Measurements from ENCODE around the gene NCOA7. TPM values are rescaled to one million over a fixed set of nuclear protein-coding genes. Genes with fewer than 3 reads are reported as not detected.
"Not testable (repeated sequence)": the region's sequence is repeated elsewhere in the genome, so short reads cannot be mapped to it uniquely, and the experiment has no call there.

Gene NCOA7
- total RNA-seq, 1 donor from 2014 or later = 41.9 TPM

DNA sequence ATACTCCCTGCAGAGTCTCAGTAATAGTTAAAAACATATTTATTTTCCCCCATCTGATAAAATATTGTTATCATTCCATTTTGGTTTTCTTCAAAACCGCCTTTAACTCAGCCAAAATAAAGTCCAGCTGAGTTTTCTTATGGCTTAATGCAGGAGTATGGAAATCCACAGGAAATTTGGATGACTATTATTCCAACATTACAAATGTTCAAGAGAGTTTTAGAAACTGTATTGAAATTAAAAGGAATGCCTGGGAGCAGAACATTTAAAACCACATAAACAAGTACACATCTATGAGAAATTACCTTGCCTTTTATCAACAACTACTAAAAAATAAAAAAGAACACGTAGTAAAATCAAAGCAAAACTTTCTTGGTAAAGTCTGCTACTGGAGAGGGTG, 45.7 kb downstream of the NCOA7 start:
- DNase-seq (ENCODE audit: low spot score) = no peak

DNA sequence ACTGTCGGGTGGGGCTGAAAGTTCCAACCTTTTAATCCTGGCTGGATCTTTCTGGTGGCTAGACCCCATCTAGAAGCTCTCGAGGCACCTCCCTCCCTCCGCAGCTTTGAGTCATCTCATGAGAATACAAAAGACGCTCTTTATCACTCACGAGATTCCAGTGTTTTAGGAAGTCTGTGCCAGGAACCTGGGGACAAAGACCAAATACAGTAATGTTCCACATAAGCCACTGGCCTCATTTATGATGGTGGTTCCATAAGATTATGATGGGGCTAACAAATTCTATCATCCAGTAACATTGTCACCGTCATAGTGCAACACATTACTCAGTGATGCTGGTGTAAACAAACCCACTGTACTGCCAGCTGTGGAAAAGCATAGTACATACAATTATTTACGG, 48.7 kb downstream of the NCOA7 start:
- DNase-seq (ENCODE audit: low spot score) = no peak

DNA sequence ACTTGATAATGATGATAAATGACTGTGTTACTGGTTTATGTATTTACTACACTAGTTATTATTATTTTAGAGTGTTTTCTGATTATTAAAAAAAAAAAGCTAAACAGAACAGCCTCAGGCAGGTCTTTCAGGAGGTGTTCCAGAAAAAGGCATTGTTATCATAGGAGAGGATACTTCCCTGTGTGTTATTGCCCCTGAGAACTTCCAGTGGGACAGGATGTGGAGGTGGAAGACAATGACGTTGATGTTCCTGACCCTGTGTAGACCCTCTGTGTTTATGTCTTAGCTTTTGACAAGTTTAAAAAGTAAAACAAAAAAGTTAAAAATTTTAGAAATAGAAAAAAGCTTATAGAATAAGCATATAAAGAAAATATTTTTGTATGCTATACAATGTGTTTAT, 49.1 kb downstream of the NCOA7 start:
- DNase-seq (ENCODE audit: low spot score) = no peak

DNA sequence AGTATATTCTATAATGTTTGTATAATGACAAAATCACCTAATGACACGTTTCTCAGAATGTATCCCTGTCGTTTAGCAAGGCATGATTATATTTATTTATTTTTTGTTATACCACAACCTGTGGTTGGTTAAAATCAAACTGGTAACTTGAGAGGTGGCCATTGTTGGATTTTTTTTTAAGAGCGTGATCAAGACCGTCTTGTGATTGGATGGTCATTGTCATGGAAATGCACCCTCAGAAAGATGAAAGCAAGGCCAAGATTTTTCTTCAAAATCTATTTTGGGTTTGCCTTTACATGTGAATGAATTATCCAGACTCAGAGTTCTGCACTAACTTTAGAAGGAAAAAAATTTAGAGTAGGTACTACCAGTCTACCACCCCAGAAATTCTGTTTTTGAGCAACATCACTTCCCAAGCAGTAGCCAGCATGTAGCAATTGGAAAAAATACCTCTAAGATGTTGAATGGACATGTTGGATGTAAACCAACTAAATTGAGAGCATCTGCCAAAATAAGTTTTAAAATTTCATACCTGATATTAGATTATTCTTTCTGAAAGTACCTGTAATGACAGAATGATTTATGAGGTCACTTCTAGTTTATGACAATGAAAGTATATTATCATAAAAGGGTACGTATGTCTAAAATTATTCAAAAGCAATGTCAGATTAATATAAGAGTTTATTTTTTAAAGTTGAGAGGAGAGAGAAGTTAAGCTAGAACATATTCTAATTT, 50.8 kb downstream of the NCOA7 start:
- no peak for DNase-seq (ENCODE audit: low spot score)

DNA sequence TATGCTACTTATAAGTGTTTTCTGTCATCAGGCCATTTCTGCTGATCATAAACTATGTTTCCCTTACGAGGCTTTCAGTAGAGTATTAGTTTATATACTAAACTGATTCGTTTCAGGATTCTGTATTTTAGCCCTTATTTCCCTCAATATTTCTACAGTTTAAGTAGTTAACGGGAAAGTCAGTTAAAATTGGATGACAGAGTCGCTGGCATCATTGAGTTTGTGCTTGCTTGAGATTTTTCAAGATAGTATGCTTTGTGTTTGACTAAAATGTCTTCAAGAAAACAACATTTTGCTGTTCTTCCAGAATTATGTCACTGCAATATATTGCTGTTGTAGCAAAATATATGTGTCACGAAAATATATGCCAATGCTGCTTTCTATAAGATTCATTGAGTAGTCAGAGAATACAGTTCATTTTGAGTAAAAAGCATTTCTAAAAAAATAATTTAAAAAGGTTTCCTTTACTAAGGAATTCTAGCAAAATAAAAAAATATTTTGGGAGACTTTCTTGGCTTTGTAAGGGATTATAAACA, 51.4 kb downstream of the NCOA7 start:
- no peak for DNase-seq (ENCODE audit: low spot score)

DNA sequence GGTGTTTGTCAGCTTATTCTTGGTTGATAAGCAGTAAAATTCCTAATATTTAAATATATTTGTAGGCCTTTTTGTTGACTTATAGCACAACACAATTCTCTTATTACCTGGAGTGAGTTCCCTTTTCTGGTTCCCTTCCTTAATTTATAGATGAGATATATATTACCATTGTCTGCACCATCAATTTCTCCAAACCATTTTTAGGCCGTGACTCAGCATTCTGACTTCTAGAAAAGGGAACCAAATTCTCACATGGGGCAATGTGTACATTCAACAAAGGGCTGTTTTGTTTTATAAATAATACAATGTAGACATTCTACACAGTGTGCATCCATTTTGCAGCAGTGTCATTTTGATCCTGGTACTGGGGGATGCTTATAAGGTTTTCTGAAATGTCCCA, 52.8 kb downstream of the NCOA7 start:
- DNase-seq (ENCODE audit: low spot score) = no peak

DNA sequence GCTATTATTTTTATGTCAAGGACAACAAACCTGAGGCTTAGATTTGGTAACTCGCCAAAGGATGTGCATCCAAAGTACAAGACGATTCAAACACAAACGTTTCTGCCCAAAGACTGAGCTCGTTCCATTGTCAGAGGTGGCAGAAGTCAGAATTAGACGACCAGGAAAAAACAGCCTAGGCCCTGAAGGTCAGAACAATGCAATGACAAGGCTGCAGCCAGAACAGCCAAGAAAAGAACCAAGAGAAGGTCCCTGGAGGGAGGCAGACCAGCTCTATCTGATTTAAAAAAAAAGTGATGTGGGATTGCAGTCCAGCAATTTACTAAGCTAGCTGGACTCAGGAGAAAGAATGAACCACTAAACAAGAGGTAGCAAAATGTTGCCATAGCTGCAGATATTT, 54.2 kb downstream of the NCOA7 start:
- no peak for DNase-seq (ENCODE audit: low spot score)

DNA sequence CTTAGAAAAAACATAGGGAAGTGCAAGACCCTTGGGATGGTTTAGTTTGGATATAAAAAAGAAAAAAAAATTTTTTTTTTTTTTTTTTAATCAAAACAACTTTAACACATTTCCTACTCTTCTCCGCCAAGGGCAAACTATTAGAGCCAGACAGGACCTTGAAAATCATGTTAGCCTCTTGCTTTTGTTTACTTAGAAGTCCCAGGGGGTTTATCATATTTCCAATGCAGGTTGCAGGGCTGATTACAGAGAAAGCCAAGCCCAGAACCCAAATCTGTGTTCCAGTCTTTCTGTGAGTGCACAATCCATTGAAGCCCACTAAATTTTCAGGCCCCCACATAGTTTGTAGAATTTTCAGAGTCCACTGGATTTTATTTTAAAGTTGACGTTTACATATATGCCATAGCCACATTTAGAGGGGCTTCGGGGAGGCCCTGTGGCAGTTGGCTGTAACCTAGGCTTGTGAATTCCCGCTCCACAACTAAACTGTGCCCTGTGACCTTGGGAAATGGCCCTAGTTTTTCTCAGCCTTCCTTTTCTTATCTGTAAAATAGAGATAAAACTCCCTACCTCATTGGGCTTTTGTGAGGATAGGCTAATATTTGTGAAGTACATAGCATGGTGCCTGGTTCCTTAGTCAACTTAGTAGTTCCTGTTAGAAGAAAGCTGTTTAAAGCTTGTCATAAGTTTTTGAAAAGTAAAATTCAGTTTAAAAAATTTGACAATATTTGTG, 55.7 kb downstream of the NCOA7 start:
- no peak for DNase-seq (ENCODE audit: low spot score)

DNA sequence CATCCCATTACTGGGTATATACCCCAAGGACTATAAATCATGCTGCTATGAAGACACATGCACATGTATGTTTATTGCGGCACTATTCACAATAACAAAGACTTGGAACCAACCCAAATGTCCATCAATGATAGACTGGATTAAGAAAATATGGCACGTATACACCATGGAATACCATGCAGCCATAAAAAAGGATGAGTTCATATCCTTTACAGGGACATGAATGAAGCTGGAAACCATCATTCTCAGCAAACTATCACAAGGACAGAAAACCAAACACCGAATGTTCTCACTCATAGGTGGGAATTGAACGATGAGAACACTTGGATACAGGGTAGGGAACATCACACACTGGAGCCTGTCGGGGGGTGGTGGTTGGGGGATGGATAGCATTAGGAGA, 57.5 kb downstream of the NCOA7 start:
- DNase-seq (ENCODE audit: low spot score) = not testable (repeated sequence)

DNA sequence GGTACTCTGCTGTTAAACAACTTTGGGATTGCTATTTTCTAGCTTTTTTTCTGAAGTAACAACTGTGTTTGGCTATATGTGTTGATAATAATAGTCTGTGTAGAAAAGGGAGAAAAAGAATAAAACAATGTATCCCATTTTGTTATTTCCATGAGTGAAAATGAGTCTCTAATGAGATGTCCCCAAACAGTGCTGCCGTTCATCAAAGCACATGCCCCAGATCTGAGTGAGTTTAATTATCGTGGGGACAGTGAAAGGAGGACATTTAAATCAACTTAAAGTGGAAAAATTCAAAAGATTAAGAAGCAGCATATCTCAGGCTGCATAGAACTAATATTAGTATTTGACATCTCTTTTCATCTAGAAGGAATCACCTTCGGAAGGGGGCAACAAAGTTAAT, 59.6 kb downstream of the NCOA7 start:
- DNase-seq (ENCODE audit: low spot score) = no peak

DNA sequence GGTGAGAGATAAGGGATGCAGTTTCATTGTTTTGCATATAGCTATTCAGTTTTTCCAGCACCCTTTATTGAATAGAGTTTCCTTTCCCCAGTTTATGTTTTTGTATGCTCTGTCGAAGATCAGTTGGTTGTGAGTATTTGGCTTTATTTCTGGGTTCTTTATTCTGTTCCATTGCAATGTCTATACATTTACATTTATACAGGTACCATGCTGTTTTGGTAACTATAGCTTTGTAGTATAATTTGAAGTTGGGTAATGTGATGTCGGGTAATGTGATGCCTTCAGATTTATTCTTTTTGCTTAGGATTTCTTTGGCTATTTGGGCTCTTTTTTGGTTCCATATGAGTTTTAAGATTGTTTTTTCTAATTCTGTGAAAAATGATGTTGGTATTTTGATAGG, 61.8 kb downstream of the NCOA7 start:
- DNase-seq (ENCODE audit: low spot score) = no peak

DNA sequence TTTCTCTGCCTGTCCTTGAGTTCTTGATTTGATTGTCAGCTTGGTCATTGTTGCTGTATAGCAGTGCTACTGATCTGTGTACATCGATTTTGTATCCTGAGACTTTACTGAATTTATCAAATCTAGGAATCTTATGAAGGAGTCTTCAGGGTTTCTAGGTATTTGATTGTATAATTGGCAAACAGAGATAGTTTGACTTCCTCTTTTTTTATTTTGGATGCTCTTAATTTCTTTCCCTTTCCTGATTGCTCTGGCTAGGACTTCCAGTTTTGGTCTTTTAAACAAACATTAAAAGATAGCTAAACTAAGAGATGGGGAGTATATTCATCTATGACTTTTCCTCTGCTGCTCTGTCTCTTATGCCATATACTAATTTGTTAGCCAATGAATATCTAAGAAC, 62.4 kb downstream of the NCOA7 start:
- DNase-seq (ENCODE audit: low spot score) = no peak

DNA sequence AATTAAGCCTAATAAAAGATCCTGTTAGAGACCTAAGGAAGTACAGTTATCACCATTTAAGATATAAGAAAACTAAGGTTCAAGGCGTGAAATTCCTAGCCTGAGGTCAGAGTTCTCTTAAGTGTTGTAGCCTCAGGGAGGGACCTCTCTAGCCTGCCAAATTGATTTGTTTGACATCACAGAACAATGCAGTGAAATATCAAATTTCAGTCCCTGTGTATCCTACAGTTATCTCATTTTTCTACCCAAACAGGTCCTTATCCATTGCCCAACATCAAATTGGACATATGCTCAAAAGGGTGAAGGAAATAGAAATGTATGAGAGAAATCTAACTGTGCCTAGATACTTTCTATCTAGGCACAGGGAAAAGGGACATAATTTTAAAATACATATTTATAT, 63.0 kb downstream of the NCOA7 start:
- no peak for DNase-seq (ENCODE audit: low spot score)

DNA sequence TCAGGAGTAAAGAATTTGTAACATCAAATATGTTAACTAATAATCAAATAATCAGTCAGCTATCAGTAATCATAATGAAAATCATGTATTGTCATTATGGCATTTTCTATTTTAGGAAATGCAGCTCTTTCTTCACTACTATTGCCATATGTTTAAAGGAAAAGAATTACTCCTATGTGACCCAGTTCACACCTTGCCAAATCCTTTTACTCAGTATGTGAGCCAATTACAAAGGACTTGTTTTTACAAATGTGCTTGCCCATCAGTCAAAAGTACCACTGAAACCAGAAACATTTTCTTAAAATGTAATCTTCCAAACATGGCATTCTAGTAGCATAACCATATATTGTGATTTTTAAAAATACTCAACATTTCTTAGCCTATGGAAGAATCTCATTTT, 63.6 kb downstream of the NCOA7 start:
- no peak for DNase-seq (ENCODE audit: low spot score)

DNA sequence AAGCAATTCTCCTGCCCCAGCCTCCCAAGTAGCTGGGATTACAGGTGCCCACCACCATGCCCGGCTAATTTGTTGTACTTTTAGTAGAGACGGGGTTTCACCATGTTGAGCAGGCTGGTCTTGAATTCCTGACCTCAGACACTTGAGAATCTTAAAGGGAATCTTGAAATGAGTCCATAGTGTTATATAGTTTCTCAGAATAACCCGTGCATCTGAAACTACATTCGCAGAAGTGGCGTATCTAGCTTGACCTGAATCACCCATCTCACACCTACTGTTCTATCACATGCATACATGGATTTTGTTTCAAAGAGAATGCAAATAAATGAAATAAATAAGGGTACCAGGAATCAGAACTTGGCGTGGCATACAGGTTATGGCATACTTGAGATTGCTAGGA, 65.0 kb downstream of the NCOA7 start:
- no peak for DNase-seq (ENCODE audit: low spot score)

DNA sequence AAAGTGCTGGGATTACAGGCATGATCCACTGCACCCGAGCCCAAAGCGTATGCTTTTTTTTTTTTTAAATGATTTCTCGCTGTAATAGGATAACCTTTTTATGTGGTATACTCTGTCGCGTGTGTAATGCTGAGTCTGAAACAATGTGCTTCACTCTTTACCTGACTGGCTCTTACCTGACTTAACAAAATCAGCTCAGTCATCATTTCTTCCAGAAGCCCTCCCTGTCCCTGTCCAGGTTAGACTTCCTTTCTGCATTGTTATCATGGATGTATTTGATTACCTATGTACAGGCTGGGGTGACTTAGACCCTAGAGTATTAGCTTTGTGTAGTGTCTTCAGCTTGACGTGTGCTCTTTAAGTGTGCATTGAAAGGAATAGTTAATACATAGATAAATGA, 67.1 kb downstream of the NCOA7 start:
- DNase-seq (ENCODE audit: low spot score) = no peak

DNA sequence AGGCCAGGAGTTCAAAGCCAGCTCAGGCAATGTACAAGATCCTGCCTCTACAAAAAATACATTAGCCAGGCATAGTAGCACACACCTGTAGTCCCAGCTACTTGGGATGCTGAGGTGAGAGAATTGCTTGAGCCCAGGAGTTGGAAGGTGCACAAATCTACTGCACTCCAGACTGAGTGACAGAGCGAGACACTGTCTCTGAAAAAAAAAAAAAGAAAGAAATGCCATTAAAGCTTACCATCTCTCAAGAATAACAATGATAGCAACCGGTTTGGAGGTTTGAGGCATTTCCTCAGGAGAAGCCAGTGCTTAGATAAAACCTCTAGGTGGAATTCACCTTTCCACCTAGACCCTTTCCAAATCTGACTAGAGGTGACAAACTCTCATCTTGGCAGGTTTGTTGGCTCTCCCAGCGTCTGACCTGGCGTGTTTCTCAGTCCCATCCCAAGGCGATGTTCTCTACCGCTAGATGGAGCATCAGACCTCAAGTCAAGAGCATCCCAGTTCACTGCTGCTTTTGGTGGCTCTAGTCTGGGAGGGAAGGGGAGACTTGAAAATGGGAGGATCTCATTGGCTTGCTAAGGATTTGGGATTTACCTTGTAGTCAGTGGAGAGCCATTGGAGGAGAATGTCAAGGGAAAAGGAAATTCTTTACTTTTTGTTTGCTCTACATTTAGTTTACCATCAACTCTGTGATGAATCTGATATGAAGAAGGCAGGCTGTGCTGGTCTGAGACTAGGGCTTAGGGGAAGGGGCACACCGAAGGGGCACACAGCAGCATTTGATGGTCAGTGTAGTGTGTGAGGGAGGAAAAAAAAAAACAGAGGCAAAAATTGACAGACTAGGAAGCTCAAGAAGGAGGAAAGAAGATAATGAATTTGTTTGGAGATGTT, 67.9 kb downstream of the NCOA7 start:
- DNase-seq (ENCODE audit: low spot score) = peak; percentile 56

DNA sequence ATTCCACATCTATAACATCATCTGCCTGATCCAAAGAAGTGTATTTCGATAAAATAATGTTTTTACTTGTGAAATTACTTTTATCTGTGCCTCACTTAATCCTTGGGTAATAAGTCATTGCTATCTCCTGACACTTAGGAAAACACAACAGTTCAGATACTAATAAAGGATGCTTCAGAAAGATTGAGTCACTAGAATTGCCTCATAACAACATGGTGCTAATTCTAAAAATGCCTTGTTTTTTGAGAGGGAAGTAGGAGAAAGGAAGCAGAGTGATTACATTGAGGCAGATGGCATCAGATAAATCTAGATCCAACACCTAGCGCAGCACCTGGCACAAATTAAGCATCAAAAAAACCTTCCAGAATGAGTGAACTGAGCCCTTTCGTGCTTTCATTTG, 69.0 kb downstream of the NCOA7 start:
- DNase-seq (ENCODE audit: low spot score) = no peak

DNA sequence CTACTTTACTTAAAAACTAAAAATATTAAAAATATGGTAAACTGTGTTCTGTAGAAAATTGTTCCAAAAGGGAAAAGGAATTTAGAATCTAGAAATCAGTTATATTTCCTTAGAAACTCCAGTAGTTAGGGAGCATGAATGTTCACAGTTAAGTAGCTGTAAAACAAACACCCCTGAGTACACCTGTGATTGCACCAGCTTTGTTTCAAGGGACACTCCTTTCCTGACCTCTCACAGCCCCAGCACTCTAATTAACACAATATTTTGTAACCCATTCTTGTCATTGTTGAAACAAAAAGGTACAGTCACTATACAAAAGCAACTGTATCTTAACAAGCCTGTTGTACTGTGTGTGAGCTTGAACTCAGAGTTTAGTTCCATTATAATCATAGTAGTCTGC, 72.3 kb downstream of the NCOA7 start:
- DNase-seq (ENCODE audit: low spot score) = no peak

DNA sequence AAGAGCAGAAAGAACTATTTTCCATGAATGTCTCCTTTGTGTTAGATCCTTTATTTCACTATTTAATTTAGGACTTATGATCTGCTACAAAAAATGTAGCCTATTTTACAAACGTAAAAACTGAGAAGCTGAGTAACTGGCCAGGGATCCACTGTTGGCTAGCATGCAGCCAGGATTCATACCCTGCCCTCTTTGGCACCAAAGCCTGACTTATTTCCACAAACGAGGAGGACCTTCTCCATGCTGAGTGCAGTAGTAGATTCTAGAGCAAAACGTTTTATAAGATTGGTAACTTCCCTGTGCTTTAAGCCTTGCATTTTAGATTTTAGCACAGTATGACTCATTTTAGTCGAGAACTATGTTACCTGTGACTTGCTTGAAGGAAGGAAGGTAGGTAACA, 74.3 kb downstream of the NCOA7 start:
- no peak for DNase-seq (ENCODE audit: low spot score)

DNA sequence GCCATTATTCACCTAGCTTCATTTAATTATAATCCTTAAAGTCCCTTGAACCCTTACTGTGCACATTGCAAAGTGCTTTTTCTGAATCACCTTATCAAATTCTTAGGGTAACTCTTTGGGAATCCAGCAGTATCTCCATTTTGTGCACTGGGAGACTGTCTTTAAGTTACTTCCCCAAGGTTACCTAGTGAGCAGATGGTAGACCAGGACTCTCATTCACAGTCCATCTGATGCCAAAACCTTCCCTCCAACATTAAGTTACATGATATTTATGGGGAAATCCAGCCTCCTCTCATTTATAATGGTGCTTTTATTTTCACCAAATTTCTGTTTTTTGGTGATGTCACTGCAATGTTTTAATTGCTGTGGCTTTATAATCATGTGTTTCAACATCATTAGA, 75.7 kb downstream of the NCOA7 start:
- no peak for DNase-seq (ENCODE audit: low spot score)

DNA sequence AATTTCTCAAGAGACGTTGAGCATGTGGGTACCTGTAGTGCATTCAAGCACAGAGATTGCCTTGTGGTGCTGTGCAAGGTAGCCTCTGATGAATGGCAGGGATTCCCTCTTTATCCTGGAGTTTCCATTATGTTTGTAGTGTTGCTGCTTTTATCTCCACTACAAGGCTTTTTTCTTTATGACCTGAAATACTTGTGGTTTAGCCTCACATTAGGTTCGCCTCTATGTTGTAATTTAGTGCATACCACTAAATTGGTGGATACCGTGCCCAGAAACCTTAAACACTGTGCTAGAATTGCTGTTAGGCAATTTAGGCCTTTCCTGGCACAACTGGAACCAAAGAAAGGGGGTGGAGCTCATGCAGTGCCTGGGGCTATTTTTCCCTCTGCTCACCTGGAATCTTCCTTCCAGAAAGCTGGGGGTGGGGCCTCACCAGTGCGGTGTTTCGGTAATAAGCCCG, 76.8 kb downstream of the NCOA7 start:
- no peak for DNase-seq (ENCODE audit: low spot score)
